ENCODE measurements around the gene VEZT.

The VEZT gene

DNA sequence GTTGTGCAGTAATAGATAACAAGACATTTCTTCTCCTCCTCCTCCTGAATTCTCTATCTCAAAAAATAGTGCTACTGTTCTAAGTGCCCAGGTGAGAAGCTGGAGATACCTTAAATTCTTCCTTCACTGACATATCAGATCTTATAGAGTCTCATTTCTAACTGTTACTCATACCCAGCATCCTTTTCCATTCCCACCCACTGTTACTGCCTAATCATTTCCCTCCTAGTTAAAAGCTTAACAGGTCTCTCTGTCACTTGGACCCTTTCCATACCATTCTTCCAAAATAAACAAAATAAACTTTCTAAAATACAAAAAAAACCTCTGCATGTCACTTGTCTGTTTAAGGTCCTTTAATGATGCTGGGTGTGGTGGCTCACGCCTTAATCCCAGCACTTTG is 124.4 kb downstream of the VEZT start:
- Histone ChIP-seq H3K9me3 (ENCODE audit: low read length) (no peaks in the 10 kb centered on the region), H3F3A (ENCODE audit: insufficient read depth, low read length) (no peaks in the 10 kb centered on the region), H3K36me3 (ENCODE audit: insufficient read depth, low read length) (no peaks in the 10 kb centered on the region), H2AFZ (ENCODE audit: low read length) (no peak overlapping the region), H3K4me3 (ENCODE audit: low read depth, low read length, poor library complexity, severe bottlenecking) (no peak overlapping the region), H3K9ac (ENCODE audit: low read length) (no peak overlapping the region), H3K9me2 (ENCODE audit: low read depth, low read length) (no peaks in the 10 kb centered on the region), H3K27me3 (ENCODE audit: insufficient read depth, low read length) (0 out of 2 replicates have a peak, but pooled peaks cover 4% of the 10 kb centered on the region), H3K4me2 (ENCODE audit: low read length) (no peak overlapping the region), H3K27ac (ENCODE audit: low read depth, low read length, poor library complexity, severe bottlenecking) (no peak overlapping the region), H4K20me1 (ENCODE audit: insufficient read depth, low read length) (no peaks in the 10 kb centered on the region), H3K4me1 (ENCODE audit: insufficient read depth, low read length, severe bottlenecking) (peaks cover 3% of the 10 kb centered on the region), H3K79me2 (ENCODE audit: insufficient read depth, low read length) (no peaks in the 10 kb centered on the region)
- no peak for TF ChIP-seq EZH2 (IDR thresholded peaks at IDR 0.05; ENCODE audit: borderline replicate concordance, low read length)
- TF ChIP-seq, protein P1, sequence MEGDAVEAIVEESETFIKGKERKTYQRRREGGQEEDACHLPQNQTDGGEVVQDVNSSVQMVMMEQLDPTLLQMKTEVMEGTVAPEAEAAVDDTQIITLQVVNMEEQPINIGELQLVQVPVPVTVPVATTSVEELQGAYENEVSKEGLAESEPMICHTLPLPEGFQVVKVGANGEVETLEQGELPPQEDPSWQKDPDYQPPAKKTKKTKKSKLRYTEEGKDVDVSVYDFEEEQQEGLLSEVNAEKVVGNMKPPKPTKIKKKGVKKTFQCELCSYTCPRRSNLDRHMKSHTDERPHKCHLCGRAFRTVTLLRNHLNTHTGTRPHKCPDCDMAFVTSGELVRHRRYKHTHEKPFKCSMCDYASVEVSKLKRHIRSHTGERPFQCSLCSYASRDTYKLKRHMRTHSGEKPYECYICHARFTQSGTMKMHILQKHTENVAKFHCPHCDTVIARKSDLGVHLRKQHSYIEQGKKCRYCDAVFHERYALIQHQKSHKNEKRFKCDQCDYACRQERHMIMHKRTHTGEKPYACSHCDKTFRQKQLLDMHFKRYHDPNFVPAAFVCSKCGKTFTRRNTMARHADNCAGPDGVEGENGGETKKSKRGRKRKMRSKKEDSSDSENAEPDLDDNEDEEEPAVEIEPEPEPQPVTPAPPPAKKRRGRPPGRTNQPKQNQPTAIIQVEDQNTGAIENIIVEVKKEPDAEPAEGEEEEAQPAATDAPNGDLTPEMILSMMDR (IDR thresholded peaks at IDR 0.05; ENCODE audit: low read length), result no peak

DNA sequence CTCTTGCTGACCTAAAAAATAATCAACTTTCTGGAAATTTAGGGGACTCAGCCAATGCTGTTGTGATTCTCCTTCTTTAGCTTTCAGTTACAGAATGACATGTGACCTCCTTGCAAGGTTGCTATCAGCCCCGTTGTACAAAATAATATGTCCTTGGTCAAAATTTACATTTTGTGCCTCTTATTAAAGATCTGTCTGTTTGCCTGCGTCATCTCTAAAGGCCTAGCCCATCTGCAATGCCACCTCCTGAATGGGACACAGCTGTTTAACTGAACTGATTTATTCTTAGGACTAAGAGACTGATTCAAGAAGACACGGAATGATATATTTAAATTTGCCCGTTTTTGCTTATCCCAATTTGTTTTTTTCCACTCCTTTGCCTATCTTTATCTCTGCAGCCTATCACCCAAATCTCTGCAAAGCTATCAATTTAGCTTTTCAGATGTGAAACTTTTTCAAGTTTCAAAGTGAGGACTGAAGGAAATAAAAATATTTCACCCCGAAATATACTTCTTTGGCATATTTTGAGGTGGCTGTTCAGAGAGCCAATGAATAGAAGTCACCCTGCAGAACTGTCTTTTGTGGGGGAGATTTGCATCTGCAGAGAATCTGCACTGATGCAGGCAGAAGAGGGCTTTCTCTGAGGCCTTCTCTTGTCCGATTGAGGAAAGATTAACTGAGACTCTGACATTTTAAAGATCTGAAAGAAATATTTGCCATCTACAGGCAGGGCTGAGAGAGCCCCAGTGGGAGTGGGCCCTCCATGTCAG is 126.0 kb downstream of the VEZT start:
- Histone ChIP-seq H3K4me2 (ENCODE audit: low read length) (no peak overlapping the region), H3K27ac (ENCODE audit: low read depth, low read length, poor library complexity, severe bottlenecking) (no peak overlapping the region), H3K9me3 (ENCODE audit: low read length) (no peaks in the 10 kb centered on the region), H3K9ac (ENCODE audit: low read length) (no peak overlapping the region), H2AFZ (ENCODE audit: low read length) (no peak overlapping the region), H4K20me1 (ENCODE audit: insufficient read depth, low read length) (no peaks in the 10 kb centered on the region), H3K9me2 (ENCODE audit: low read depth, low read length) (no peaks in the 10 kb centered on the region), H3K79me2 (ENCODE audit: insufficient read depth, low read length) (no peaks in the 10 kb centered on the region), H3K27me3 (ENCODE audit: insufficient read depth, low read length) (0 out of 2 replicates have a peak, but pooled peaks cover 4% of the 10 kb centered on the region), H3K36me3 (ENCODE audit: insufficient read depth, low read length) (no peaks in the 10 kb centered on the region), H3K4me3 (ENCODE audit: low read depth, low read length, poor library complexity, severe bottlenecking) (no peak overlapping the region), H3K4me1 (ENCODE audit: insufficient read depth, low read length, severe bottlenecking) (peaks cover 3% of the 10 kb centered on the region), H3F3A (ENCODE audit: insufficient read depth, low read length) (no peaks in the 10 kb centered on the region)
- TF ChIP-seq, protein P1 (IDR thresholded peaks at IDR 0.05; ENCODE audit: low read length), result no peak
- TF ChIP-seq EZH2 (IDR thresholded peaks at IDR 0.05; ENCODE audit: borderline replicate concordance, low read length), result no peak

DNA sequence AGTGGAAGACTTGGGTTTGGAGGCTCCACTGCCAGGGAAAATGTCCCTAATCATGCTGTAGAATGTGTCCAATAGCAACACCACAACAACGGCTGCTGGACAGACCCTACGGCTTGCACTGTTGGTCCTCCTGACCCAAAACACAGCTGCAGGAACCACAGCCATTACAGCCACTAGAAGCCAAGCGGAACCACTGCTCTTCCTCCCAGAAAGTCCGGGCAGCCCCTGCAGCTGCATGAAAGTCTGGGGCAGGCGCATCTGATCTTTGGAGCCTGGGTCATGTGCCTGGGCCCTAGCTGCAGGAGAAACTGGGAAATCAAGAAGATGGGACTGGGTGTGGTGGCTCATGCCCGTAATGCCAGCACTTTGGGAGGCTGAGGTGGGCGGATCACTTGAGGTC is 131.7 kb downstream of the VEZT start:
- H3F3A ChIP-seq (ENCODE audit: insufficient read depth, low read length), result no peaks in the 10 kb centered on the region
- no peaks in the 10 kb centered on the region for H3K9me3 ChIP-seq (ENCODE audit: low read length)
- no peak overlapping the region for H3K27ac ChIP-seq (ENCODE audit: low read depth, low read length, poor library complexity, severe bottlenecking)
- H3K79me2 ChIP-seq (ENCODE audit: insufficient read depth, low read length), result no peaks in the 10 kb centered on the region
- TF ChIP-seq, protein P1 (IDR thresholded peaks at IDR 0.05; ENCODE audit: low read length), result no peak
- TF ChIP-seq EZH2 (IDR thresholded peaks at IDR 0.05; ENCODE audit: borderline replicate concordance, low read length), result no peak
- no peaks in the 10 kb centered on the region for H3K9me2 ChIP-seq (ENCODE audit: low read depth, low read length)
- no peak overlapping the region for H3K9ac ChIP-seq (ENCODE audit: low read length)
- no peaks in the 10 kb centered on the region for H3K36me3 ChIP-seq (ENCODE audit: insufficient read depth, low read length)
- H3K4me2 ChIP-seq (ENCODE audit: low read length), result no peak overlapping the region
- no peaks in the 10 kb centered on the region for H3K4me1 ChIP-seq (ENCODE audit: insufficient read depth, low read length, severe bottlenecking)
- H2AFZ ChIP-seq (ENCODE audit: low read length), result no peak overlapping the region
- peaks cover 8% of the 10 kb centered on the region; the same call in 1 of the 2 replicates for H3K27me3 ChIP-seq (ENCODE audit: insufficient read depth, low read length)
- H3K4me3 ChIP-seq (ENCODE audit: low read depth, low read length, poor library complexity, severe bottlenecking), result no peak overlapping the region
- no peaks in the 10 kb centered on the region for H4K20me1 ChIP-seq (ENCODE audit: insufficient read depth, low read length)

Measured in OCI-LY1 (cell line).